CD4-positive, alpha-beta T cell treated with Interleukin-17A for 1 hour (primary cell): ENCODE data around the gene SPATA20.

Experiments used
- DNase-seq: peaks from one replicate; pipeline ENCODE4 v3.0.0-alpha.2; 2020

Gene SPATA20

DNA sequence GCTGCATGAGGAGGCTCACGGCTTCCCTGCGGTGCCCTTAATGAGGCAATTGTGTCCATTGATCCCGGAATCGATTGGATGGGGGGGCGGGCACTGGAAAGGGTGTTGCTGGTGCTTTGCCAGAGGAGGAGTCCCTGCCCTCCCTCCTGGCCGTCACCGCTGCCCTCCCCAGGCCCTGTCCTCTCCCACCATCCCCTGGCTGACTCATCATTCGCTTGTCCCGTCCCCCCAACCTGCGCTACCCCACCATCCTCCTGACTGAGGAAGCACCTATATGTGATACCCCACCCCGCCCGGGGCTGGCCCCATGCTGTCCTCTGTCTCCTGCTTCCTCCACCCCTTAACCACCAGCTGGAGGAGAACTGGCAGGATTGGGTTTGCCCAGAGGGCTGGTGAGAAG, 34.3 kb downstream of the SPATA20 start:
- DNase-seq: no peak

DNA sequence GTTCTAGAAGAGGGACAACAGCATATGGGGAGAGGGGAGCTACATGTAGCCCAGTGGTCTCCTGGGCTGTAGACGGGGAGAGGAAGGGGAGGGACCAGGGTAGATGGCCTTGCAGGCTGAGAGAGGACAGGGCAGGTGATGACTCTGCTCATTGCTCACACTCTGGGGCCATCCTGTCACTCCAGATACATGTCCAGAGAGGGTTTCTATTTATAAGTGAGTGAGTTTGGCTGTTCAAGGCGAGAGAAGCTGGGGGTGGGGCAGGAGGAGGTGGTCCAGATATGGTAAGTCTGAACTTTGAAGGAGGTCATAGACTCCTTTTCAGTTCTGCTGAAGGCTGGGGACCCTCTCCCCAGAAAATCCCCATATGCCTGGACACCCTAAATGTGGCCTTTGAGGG, 35.8 kb downstream of the SPATA20 start:
- no peak for DNase-seq

GRCh38 chr17:50583641-50584040, 36.7 kb downstream of the SPATA20 start:
- DNase-seq: no peak

GRCh38 chr17:50584116-50584515, 37.1 kb downstream of the SPATA20 start:
- no peak for DNase-seq

GRCh38 chr17:50584749-50585148, 37.8 kb downstream of the SPATA20 start:
- no peak for DNase-seq

DNA sequence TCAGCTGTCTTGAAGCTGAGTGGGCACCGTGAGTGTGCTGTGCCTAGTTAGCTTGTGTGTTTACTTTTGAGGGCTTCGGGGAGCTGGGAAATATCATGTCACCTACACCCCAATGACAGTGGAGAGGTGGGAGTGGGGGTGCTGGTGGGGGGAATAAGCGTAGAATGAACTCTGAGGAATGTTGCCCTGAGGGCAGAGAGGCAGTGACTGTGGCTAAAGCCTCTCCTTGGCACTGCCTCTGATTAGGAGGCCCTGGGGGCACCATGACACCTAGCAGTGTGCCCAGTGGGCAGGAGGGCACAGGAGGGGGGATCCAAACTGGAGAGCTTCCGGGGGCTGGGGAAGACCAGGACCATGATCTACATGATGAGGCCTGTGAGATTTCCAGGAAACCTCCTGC, 38.4 kb downstream of the SPATA20 start:
- DNase-seq: no peak

DNA sequence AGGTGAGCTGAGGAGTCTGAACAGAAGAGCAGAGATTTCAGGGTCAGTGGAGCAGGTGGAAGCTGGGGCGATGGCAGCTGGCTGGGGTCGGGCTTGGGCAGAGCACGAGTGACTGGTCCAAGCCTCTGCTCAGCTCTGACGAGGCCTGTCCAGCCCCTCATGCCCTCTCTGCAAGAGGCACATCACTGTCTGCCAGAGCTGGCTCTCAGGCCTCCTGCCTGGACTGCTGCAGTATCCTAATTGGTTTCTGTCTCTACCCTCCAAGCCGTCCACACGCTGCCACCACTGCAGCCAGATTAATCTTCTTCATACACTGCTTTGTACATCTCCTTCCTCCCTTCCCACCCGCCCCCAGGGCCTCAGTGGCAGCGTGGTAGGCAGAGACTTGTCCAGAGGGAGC, 38.9 kb downstream of the SPATA20 start:
- DNase-seq: no peak

GRCh38 chr17:50586421-50587247, 39.7 kb downstream of the SPATA20 start:
- DNase-seq: no peak

- DNase-seq: no peak
These were observed 40.6 kb downstream of the SPATA20 start for GRCh38 chr17:50587571-50587970.

- no peak for DNase-seq
These were observed 41.5 kb downstream of the SPATA20 start for GRCh38 chr17:50588391-50589049.

GRCh38 chr17:50589095-50589705, 42.2 kb downstream of the SPATA20 start:
- DNase-seq: no peak

DNA sequence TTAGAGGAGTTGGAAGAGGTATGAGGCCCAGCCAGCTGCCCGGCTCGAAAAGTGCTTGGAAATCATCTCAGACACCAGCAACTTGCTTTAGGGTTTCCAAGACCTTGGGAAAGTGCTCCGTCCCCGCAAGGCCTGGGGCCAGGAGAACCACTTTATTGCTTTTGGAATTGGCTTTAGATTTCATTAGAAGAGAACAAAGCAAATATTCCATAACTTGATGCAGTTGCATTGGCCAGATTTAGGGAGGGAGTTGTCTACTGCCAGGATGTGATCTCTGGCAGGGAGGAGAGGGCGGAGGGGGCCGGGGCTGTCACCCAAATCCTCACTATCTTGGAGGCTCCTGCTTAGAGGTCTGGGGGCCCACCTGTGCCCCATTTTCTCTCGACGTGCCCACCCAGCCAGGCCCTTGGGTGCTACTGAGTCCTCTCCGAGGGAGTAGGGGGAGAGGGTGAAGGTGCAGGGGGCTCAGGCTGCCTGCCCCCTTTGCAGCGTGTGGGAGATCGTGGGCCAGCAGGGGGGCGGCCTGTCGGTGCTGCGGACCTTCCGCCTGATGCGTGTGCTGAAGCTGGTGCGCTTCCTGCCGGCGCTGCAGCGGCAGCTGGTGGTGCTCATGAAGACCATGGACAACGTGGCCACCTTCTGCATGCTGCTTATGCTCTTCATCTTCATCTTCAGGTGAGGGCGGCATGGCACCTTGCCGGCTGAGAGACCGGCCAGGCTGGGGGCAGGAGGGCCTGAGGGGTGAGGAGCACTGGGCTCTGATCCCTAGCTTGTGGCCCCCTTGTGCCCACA, 44.2 kb downstream of the SPATA20 start:
- DNase-seq: no peak

DNA sequence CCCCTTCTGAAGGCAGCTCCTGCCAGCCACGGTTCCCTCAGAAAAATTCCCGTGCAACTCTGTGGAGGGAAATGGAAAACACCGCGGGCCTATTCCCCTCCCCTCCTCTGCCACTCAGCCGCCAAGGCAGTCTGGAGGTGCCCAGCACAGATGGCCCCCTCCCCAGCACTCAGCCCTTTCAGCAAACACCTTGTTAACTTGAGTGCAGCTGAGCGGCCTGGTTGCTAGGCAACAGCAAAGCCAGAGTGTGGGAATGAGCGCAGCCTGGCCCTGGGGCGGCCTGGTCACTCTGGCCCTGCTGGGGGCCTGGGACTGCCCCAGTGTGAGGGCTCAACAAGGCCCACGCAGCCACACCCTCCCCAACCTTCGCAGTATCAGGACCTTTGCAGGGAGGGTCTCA, 46.3 kb downstream of the SPATA20 start:
- DNase-seq: no peak

GRCh38 chr17:50594128-50594823, 47.3 kb downstream of the SPATA20 start:
- no peak for DNase-seq

GRCh38 chr17:50594892-50595291, 47.9 kb downstream of the SPATA20 start:
- no peak for DNase-seq

DNA sequence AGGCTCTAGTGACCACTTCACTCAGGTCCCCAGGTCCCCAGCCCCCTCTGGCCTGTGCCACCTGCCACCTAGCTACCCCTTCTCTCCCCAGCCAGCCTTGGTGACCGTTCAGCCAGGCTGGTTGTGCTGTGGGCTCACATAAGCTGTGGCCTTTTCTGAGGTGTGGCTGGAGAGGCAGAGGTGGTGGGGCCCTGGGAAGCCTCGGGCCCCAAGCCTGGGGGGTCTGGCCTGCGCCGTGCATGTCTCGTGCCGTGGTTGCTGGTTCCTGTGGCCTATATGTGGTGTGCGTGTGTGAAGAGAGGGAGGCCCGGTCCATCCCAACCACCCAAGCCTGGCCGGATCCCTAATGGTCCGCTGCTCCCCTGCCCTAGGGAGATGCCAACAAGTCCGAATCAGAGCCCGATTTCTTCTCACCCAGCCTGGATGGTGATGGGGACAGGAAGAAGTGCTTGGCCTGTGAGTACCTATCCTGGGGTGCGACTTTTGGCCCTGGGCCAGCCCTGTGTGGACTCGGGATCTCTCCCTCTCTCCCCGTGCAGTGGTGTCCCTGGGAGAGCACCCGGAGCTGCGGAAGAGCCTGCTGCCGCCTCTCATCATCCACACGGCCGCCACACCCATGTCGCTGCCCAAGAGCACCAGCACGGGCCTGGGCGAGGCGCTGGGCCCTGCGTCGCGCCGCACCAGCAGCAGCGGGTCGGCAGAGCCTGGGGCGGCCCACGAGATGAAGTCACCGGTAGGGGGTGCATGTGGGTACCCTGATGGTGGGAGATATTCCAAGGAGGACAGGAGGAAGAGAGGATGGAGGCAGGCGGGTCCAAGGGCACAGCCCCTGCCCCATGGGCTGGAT, 49.4 kb downstream of the SPATA20 start:
- no peak for DNase-seq

- DNase-seq: no peak
These were observed 51.5 kb downstream of the SPATA20 start for GRCh38 chr17:50598487-50598886.

GRCh38 chr17:50599606-50600005, 52.6 kb downstream of the SPATA20 start:
- no peak for DNase-seq

GRCh38 chr17:50601823-50602375, 54.9 kb downstream of the SPATA20 start:
- no peak for DNase-seq

GRCh38 chr17:50602836-50603235, 55.9 kb downstream of the SPATA20 start:
- no peak for DNase-seq

DNA sequence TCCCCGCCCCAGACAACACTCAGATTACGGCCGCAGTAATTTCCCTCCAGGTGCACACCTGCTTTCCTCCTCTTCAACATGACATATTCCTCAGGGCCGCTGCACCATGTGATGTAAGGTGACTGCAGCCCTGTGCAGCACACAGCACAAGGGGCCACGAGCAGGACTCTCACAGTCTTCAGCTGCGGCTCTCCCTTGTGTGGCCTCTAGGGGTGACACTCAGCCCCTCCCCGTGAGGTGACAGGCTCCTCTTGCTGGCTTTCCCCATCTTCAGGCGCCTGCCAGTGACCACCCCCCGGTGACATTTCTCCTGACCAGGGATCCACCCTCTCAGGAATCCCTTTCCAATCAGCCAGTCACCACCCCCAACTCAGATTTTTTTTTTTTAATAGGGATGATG, 56.4 kb downstream of the SPATA20 start:
- DNase-seq: no peak
